K562 (cell line): ENCODE results near the gene MOCOS. TPM values are rescaled to one million over a fixed set of nuclear protein-coding genes. Genes with fewer than 3 reads are reported as not detected.
"Not testable (repeated sequence)": the region's sequence is repeated elsewhere in the genome, so short reads cannot be mapped to it uniquely, and the experiment has no call there.

ENCODE experiments used
- ATAC-seq: fragments of 200-7000 bp; cut with Tn5 transposase; 3 replicates; pipeline ENCODE4 v1.9.1; 2020; ENCODE audit warnings: moderate library complexity
- BruUV-seq: library from RNA; stranded (reverse); fragments of 400-500 nt; replicated peaks from 2 replicates; lab custom pipeline; 2021; lab: Mats Ljungman, UMichigan
- CTCF ChIA-PET: fragments of 300-600 bp; formaldehyde crosslinking; extraction: SDS; loops from one replicate; lab custom pipeline; 2021; ENCODE audit warnings: low intra/inter-chr PET ratio; lab: Yijun Ruan, JAX
- POLR2A ChIA-PET: fragments of 300-600, 350-650 bp; sonication (Branson Sonifier 250); formaldehyde crosslinking; extraction: SDS; loops from one replicate; lab custom pipeline; 2021; ENCODE audit warnings: antibody characterized with exemption, inconsistent platforms; lab: Yijun Ruan, JAX
- DNase-seq, 4 experiments: peaks; one replicate each; pipeline versions ENCODE4 v3.0.0 to v3.0.0-alpha.2; 2011 to 2018; ENCODE audit warnings: low spot score in 3 of 4, mixed read lengths in 3 of 4; ENCODE audit errors: extremely low read depth in 1 of 4
- FAIRE-seq: peaks from 2 replicates; lab custom pipeline; 2011; peaks lifted over from hg19 to GRCh38; lab: Jason Lieb, UNC
- H2AFZ ChIP-seq: 2 replicates; pipeline ENCODE4 v1.6.0; 2011; ENCODE audit warnings: low read depth, low read length, control low read depth, inconsistent platforms
- H3K27ac ChIP-seq: fragments of 200-600 bp; 3 replicates; pipeline ENCODE4 v1.8.0; 2011; ENCODE audit warnings: low read depth, mild to moderate bottlenecking, control low read depth, inconsistent platforms, low read length, moderate library complexity, mixed read lengths; ENCODE audit errors: extremely low read depth
- H3K27me3 ChIP-seq, 2 experiments: fragments of 300-600 bp in 1 of 2; 2 replicates in 1 of 2; 3 replicates in 1 of 2; pipeline versions ENCODE4 v1.6.0 to v1.8.0; 2011; ENCODE audit warnings: inconsistent platforms in 2 of 2, low read length in 2 of 2, mild to moderate bottlenecking in 1 of 2, mixed read lengths in 1 of 2, moderate library complexity in 1 of 2; ENCODE audit not compliant: control insufficient read depth in 2 of 2, insufficient read depth in 2 of 2
- H3K36me3 ChIP-seq: fragments of 300-600 bp; 3 replicates; pipeline ENCODE4 v1.8.0; 2011; ENCODE audit warnings: mild to moderate bottlenecking, low read length, inconsistent platforms; ENCODE audit not compliant: control insufficient read depth, insufficient read depth
- H3K4me1 ChIP-seq, 2 experiments: fragments of 200-600 bp in 1 of 2; replicated peaks in 1 of 2; 2 replicates in 1 of 2; 3 replicates in 1 of 2; pipeline versions ENCODE4 v1.5.1 to v1.8.0; 2011; ENCODE audit warnings: inconsistent platforms in 2 of 2, low read length in 2 of 2, mild to moderate bottlenecking in 1 of 2, mixed read lengths in 1 of 2, moderate library complexity in 1 of 2; ENCODE audit not compliant: control insufficient read depth in 2 of 2, insufficient read depth in 2 of 2
- H3K4me2 ChIP-seq: 2 replicates; pipeline ENCODE4 v1.6.1; 2011; ENCODE audit warnings: low read length, control low read depth, inconsistent platforms, mixed read lengths; ENCODE audit not compliant: insufficient read depth
- H3K4me3 ChIP-seq: fragments of 200-600 bp; sonication (generic), shearing (Covaris generic); 2 replicates; pipeline ENCODE4 v1.5.1; 2016; ENCODE audit warnings: control low read depth, inconsistent platforms
- H3K79me2 ChIP-seq: fragments of 200-600 bp; 3 replicates; pipeline ENCODE4 v1.8.0; 2011; ENCODE audit warnings: low read length, inconsistent platforms; ENCODE audit not compliant: control insufficient read depth, insufficient read depth
- H3K9ac ChIP-seq, 2 experiments: 2 replicates each; pipeline versions ENCODE4 v1.6.0 to v1.6.1; 2011; ENCODE audit warnings: low read depth in 2 of 2, low read length in 2 of 2, control low read depth in 1 of 2, inconsistent platforms in 1 of 2, mild to moderate bottlenecking in 1 of 2, mixed read lengths in 1 of 2; ENCODE audit not compliant: insufficient read depth in 1 of 2
- H3K9me1 ChIP-seq: one replicate; pipeline ENCODE4 v1.6.0; 2011; ENCODE audit warnings: inconsistent platforms, mild to moderate bottlenecking, low read length, moderate library complexity; ENCODE audit not compliant: control insufficient read depth, insufficient read depth
- H3K9me3 ChIP-seq: replicated peaks from 2 replicates; pipeline ENCODE4 v1.5.1; 2011; ENCODE audit warnings: low read depth, low read length, inconsistent platforms; ENCODE audit not compliant: control insufficient read depth, insufficient read depth
- H4K20me1 ChIP-seq: replicated peaks from 2 replicates; pipeline ENCODE4 v1.6.1; 2011; ENCODE audit warnings: low read length, inconsistent platforms, mixed read lengths; ENCODE audit not compliant: control insufficient read depth, insufficient read depth
- FOXM1 ChIP-seq, 2 experiments: fragments of 450-650 bp in 1 of 2; sonication (generic) in 1 of 2; formaldehyde crosslinking in 1 of 2; IDR thresholded peaks; 2 replicates each; pipeline versions ENCODE4 v1.6.1 to v1.9.0; 2017 to 2022; ENCODE audit warnings: low read depth in 2 of 2, mild to moderate bottlenecking in 2 of 2, missing genetic modification reagents in 1 of 2, moderate library complexity in 1 of 2
- MTA2 ChIP-seq: fragments of 450-650 bp; IDR thresholded peaks from 2 replicates; pipeline ENCODE4 v1.6.1; 2016; ENCODE audit warnings: low read depth
- RBM25 ChIP-seq: fragments of 200-400 bp; formaldehyde crosslinking; IDR thresholded peaks from 2 replicates; pipeline ENCODE4 v1.6.1; 2018; ENCODE audit warnings: low read length, low read depth, moderate library complexity; ENCODE audit not compliant: severe bottlenecking
- SETDB1 ChIP-seq: IDR thresholded peaks from one replicate; pipeline ENCODE4 v1.6.1; 2012; ENCODE audit warnings: low read length, control low read depth, inconsistent platforms
- ZNF830 ChIP-seq: fragments of 250-450 bp; sonication (Bioruptor Pico); IDR thresholded peaks from 2 replicates; pipeline ENCODE4 v1.5.0; 2021; ENCODE audit warnings: mild to moderate bottlenecking
- WGBS: fragments of 100-300 bp; shearing (Covaris generic); methylation state at CpG from one replicate; pipeline ENCODE4 v1.1.6; 2016; ENCODE audit warnings: low coverage, mixed read lengths; ENCODE audit not compliant: insufficient coverage; ENCODE audit errors: missing lambda C conversion rate; 5-methylcytosine and 5-hydroxymethylcytosine counted together
- in situ Hi-C: fragments of 300-500 bp; cut with MboI; formaldehyde crosslinking; loops from 4 replicates; pipeline ENCODE4 v1.15.0; 2018; ENCODE audit warnings: inconsistent platforms, mixed read lengths
- intact Hi-C: fragments of 100-400 bp; cut with micrococcal nuclease; formaldehyde crosslinking; loops from 2 replicates; pipeline ENCODE4 v1.14.2; 2022
- polyA plus RNA-seq, 8 experiments: library from polyadenylated mRNA; depleted of rRNA in 4 of 8; stranded (reverse) in 5 of 8; unstranded in 3 of 8; fragments of >200 nt; fragmentation: Nextera tagmentation in 2 of 8; fragmentation: Illumina TruSeq in 1 of 8; extraction: Ambion mirVana in 2 of 8; extraction: Trizol in 1 of 8; gene quantifications; 2 replicates each; pipeline versions ENCODE4 v1.2.1 to v1.2.3, GENCODE V29; 2011 to 2014; ENCODE audit warnings: inconsistent platforms in 1 of 8, missing spikeins in 1 of 8
- total RNA-seq, 7 experiments: library from RNA; depleted of rRNA in 6 of 7; stranded (reverse); fragments of >200 nt in 6 of 7; fragmentation: Illumina TruSeq in 2 of 7; extraction: Trizol in 2 of 7; gene quantifications; 2 replicates each; pipeline versions ENCODE4 v1.2.1 to v1.2.3, GENCODE V29; 2011 to 2021; ENCODE audit warnings: low replicate concordance in 1 of 7
- TF ChIP-seq, protein P1 (sequence below): IDR thresholded peaks from 3 replicates; pipeline ENCODE4 v1.6.1; 2011; ENCODE audit warnings: borderline replicate concordance, mild to moderate bottlenecking; ENCODE audit not compliant: insufficient read length, insufficient read depth

Gene MOCOS
- total and polyA plus RNA-seq, 9 of the 15 experiments (the other 6 are each of a cell fraction or from before 2014, with no cell fraction given): 4.5 to 12.4 (median 9.1) TPM

- H3K9me3 ChIP-seq, H2AFZ ChIP-seq, H3K9ac ChIP-seq, CTCF ChIA-PET, FAIRE-seq, BruUV-seq, H3K4me2 ChIP-seq, H3K4me3 ChIP-seq, ATAC-seq, H4K20me1 ChIP-seq, H3K27me3 ChIP-seq, DNase-seq, H3K79me2 ChIP-seq, in situ Hi-C loops, H3K9me1 ChIP-seq, POLR2A ChIA-PET, intact Hi-C loops, H3K27ac ChIP-seq: not testable (repeated sequence)
- 76% methylated on average over 2 of the region's 2 CpGs for WGBS
- peak; percentile 40 for TF ChIP-seq RBM25
- Histone ChIP-seq H3K36me3 (peaks cover 17% of the 10 kb centered on the region), H3K4me1 (peaks cover 8 to 11% of the 10 kb centered on the region in 2 experiments; a peak in 3 of 5 replicates)
These were observed 20.7 kb downstream of the MOCOS start for GRCh38 chr18:36207969-36208368.

DNA sequence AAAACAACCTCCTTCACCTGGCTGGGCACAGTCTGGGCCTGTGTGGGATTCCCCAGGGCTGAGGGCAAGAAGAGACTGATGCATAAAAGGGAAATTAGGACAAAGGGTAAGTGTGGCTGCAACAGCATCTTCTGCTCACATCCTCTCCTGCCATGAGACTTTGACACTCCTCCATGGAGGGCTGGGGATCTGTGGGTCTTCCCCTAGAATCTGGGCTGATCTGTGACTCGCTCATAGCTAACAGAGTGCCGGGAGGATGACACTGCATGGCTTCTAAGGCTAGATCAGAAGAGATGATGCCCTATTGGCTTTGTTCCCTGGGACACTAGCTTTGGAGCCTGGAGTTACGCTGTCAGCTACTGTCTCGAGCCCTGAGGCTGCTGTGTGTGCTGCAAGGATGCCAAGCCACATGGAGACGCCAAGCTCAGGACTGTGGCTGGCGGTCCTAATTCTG, 24.3 kb downstream of the MOCOS start:
- H3K9me3 ChIP-seq: no peaks in the 10 kb centered on the region
- peaks cover 8 to 14% of the 10 kb centered on the region in 2 experiments; a peak in 3 of 5 replicates for H3K4me1 ChIP-seq
- H3K9ac ChIP-seq: no peak overlapping the region
- no peaks in the 10 kb centered on the region for H3K27me3 ChIP-seq
- in situ Hi-C loops: no loop called here
- H3K36me3 ChIP-seq: peaks cover 22% of the 10 kb centered on the region
- CTCF ChIA-PET: no interaction called here
- peaks cover 3% of the 10 kb centered on the region for H3K9me1 ChIP-seq
- H4K20me1 ChIP-seq: no peaks in the 10 kb centered on the region
- no peak overlapping the region for H3K27ac ChIP-seq
- WGBS: 66% methylated on average over 6 of the region's 6 CpGs
- intact Hi-C loops: no loop called here
- TF ChIP-seq SETDB1 (no peak), MTA2 (no peak), ZNF830 (no peak), FOXM1 (IDR thresholded peaks at IDR 0.05; ENCODE audit: low read depth) (no peak), FOXM1 (CRISPR knock-in tag; IDR thresholded peaks at IDR 0.05; ENCODE audit: low read depth) (no peak)
- TF ChIP-seq, protein P1, sequence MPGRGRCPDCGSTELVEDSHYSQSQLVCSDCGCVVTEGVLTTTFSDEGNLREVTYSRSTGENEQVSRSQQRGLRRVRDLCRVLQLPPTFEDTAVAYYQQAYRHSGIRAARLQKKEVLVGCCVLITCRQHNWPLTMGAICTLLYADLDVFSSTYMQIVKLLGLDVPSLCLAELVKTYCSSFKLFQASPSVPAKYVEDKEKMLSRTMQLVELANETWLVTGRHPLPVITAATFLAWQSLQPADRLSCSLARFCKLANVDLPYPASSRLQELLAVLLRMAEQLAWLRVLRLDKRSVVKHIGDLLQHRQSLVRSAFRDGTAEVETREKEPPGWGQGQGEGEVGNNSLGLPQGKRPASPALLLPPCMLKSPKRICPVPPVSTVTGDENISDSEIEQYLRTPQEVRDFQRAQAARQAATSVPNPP: no peak
- TF ChIP-seq, all 486 proteins: peak for 0
- POLR2A ChIA-PET: interaction anchor here (0.6 to 1.2 kb wide), 7 partner anchors 9 to 587 kb away, joined by 3 to 5 read pairs (median 3); no protein-coding TSS in a partner anchor
- Histone ChIP-seq H3K4me3 (no peak overlapping the region), H2AFZ (no peak overlapping the region), H3K4me2 (no peak overlapping the region), H3K79me2 (no peaks in the 10 kb centered on the region)
- ATAC-seq (peak; percentile 44), DNase-seq (peak in 2 of 4 experiments; percentile 21 to 34), FAIRE-seq (peak; percentile 26)
- BruUV-seq: no TSS peak
